NCI-H128 (cell line): ENCODE results near the gene CACNA2D4.

Experiments used
- DNase-seq: peaks from one replicate; lab custom pipeline; 2025; ENCODE audit not compliant: unreplicated experiment; lab: John Stamatoyannopoulos, UW

The CACNA2D4 gene

GRCh38 chr12:1834186-1834925 lies 84.1 kb downstream of the CACNA2D4 start:
- DNase-seq = no peak

- DNase-seq = no peak
Observed at GRCh38 chr12:1833596-1834028, 84.8 kb downstream of the CACNA2D4 start.

- no peak for DNase-seq
Observed at GRCh38 chr12:1832801-1833595, 85.5 kb downstream of the CACNA2D4 start.

- no peak for DNase-seq
Observed at GRCh38 chr12:1830981-1831963, 87.2 kb downstream of the CACNA2D4 start.

GRCh38 chr12:1830401-1830845 lies 88.0 kb downstream of the CACNA2D4 start:
- DNase-seq = no peak

- no peak for DNase-seq
Observed at GRCh38 chr12:1829306-1829900, 89.0 kb downstream of the CACNA2D4 start.

- DNase-seq = no peak
Observed at GRCh38 chr12:1828856-1829255, 89.6 kb downstream of the CACNA2D4 start.

- DNase-seq = no peak
Observed at GRCh38 chr12:1827826-1828805, 90.3 kb downstream of the CACNA2D4 start.

- DNase-seq = no peak
Observed at GRCh38 chr12:1826867-1827705, 91.4 kb downstream of the CACNA2D4 start.

- DNase-seq = no peak
Observed at GRCh38 chr12:1826401-1826800, 92.1 kb downstream of the CACNA2D4 start.

GRCh38 chr12:1825382-1826102 lies 92.9 kb downstream of the CACNA2D4 start:
- DNase-seq = no peak

- DNase-seq = no peak
Observed at GRCh38 chr12:1823237-1823636, 95.2 kb downstream of the CACNA2D4 start.

- no peak for DNase-seq
Observed at GRCh38 chr12:1822699-1823098, 95.8 kb downstream of the CACNA2D4 start.

GRCh38 chr12:1821805-1822204 lies 96.6 kb downstream of the CACNA2D4 start:
- no peak for DNase-seq

- DNase-seq = no peak
Observed at GRCh38 chr12:1820896-1821291, 97.6 kb downstream of the CACNA2D4 start.

GRCh38 chr12:1820191-1820895 lies 98.1 kb downstream of the CACNA2D4 start, which contains the start of gene LRTM2:
Gene LRTM2, plus strand, starts transcription at chr12:1820565. Its CDS starts 7,584 bp downstream, at chr12:1828149.
- DNase-seq = no peak

- no peak for DNase-seq
Observed at GRCh38 chr12:1819571-1819970, 98.9 kb downstream of the CACNA2D4 start.
